K562 (cell line): ENCODE data around the gene ARMC12. TPM values are rescaled to one million over a fixed set of nuclear protein-coding genes. Genes with fewer than 3 reads are reported as not detected.

Experiments used
- BRD4 ChIP-seq: fragments of 200-600 bp; sonication (generic); IDR thresholded peaks from 2 replicates; pipeline ENCODE4 v1.6.1; 2017; ENCODE audit warnings: inconsistent platforms
- CAMTA2 ChIP-seq: fragments of 250-450 bp; sonication (Bioruptor Pico); conservative IDR thresholded peaks from 2 replicates; pipeline ENCODE4 v1.5.1; 2022
- CXXC5 ChIP-seq: fragments of 250-450 bp; sonication (Bioruptor Pico); IDR thresholded peaks from 2 replicates; pipeline ENCODE4 v1.8.0; 2022; ENCODE audit warnings: inconsistent platforms, mild to moderate bottlenecking, moderate library complexity
- ETV6 ChIP-seq, 3 experiments: fragments of 150-350 bp in 1 of 3; sonication (generic) in 1 of 3; formaldehyde crosslinking in 1 of 3; IDR thresholded peaks; 2 replicates each; pipeline versions ENCODE4 v1.6.1 to v1.8.0; 2014 to 2022; ENCODE audit warnings: borderline replicate concordance in 2 of 3, low read depth in 2 of 3, antibody characterized with exemption in 1 of 3, low read length in 1 of 3, mild to moderate bottlenecking in 1 of 3, missing genetic modification reagents in 1 of 3
- FOS ChIP-seq: IDR thresholded peaks from 3 replicates; pipeline ENCODE4 v1.6.1; 2011; ENCODE audit not compliant: insufficient read length; ENCODE audit errors: extremely low read depth
- GABPB1 ChIP-seq: sonication (generic); formaldehyde crosslinking; IDR thresholded peaks from 2 replicates; pipeline ENCODE4 v1.8.0; 2022; ENCODE audit warnings: mild to moderate bottlenecking, missing genetic modification reagents
- MBD2 ChIP-seq: sonication (generic); IDR thresholded peaks from 2 replicates; pipeline ENCODE4 v1.6.1; 2016; ENCODE audit warnings: low read depth, borderline replicate concordance
- POLR2AphosphoS2 ChIP-seq: IDR thresholded peaks from 2 replicates; pipeline ENCODE4 v1.6.1; 2012; ENCODE audit warnings: low read length, improper control_type of control experiment
- SPI1 ChIP-seq: IDR thresholded peaks from 2 replicates; pipeline ENCODE4 v1.6.1; 2011; ENCODE audit warnings: low read depth, low read length, control low read depth, borderline replicate concordance
- SRF ChIP-seq, 2 experiments: fragments of 250-450, 450-650 bp in 1 of 2; sonication (Bioruptor Pico) in 1 of 2; sonication (generic) in 1 of 2; formaldehyde crosslinking; IDR thresholded peaks; 2 replicates each; pipeline versions ENCODE4 v1.5.0 to v1.5.1; 2020 to 2022; ENCODE audit warnings: mild to moderate bottlenecking in 1 of 2, missing genetic modification reagents in 1 of 2
- TEAD1 ChIP-seq, 2 experiments: fragments of 450-650 bp in 1 of 2; sonication (generic) in 1 of 2; formaldehyde crosslinking; IDR thresholded peaks; 2 replicates each; pipeline versions ENCODE4 v1.4.0 to v1.8.0; 2020 to 2022; ENCODE audit warnings: mild to moderate bottlenecking in 2 of 2, missing genetic modification reagents in 1 of 2
- ZNF23 ChIP-seq: fragments of 250-450 bp; sonication (Bioruptor Pico); IDR thresholded peaks from 2 replicates; pipeline ENCODE4 v1.4.0; 2020; ENCODE audit warnings: mild to moderate bottlenecking
- ZNF282 ChIP-seq: sonication (generic); formaldehyde crosslinking; IDR thresholded peaks from 2 replicates; pipeline ENCODE4 v1.8.1; 2023; ENCODE audit warnings: missing genetic modification reagents
- ZNF695 ChIP-seq: fragments of 450-650 bp; formaldehyde crosslinking; IDR thresholded peaks from 2 replicates; pipeline ENCODE4 v1.4.0; 2020; ENCODE audit warnings: mild to moderate bottlenecking, moderate library complexity
- polyA plus RNA-seq, 8 experiments: library from polyadenylated mRNA; depleted of rRNA in 4 of 8; stranded (reverse) in 5 of 8; unstranded in 3 of 8; fragments of >200 nt; fragmentation: Nextera tagmentation in 2 of 8; fragmentation: Illumina TruSeq in 1 of 8; extraction: Ambion mirVana in 2 of 8; extraction: Trizol in 1 of 8; gene quantifications; 2 replicates each; pipeline versions ENCODE4 v1.2.1 to v1.2.3, GENCODE V29; 2011 to 2014; ENCODE audit warnings: inconsistent platforms in 1 of 8, missing spikeins in 1 of 8
- total RNA-seq, 7 experiments: library from RNA; depleted of rRNA in 6 of 7; stranded (reverse); fragments of >200 nt in 6 of 7; fragmentation: Illumina TruSeq in 2 of 7; extraction: Trizol in 2 of 7; gene quantifications; 2 replicates each; pipeline versions ENCODE4 v1.2.1 to v1.2.3, GENCODE V29; 2011 to 2021; ENCODE audit warnings: low replicate concordance in 1 of 7
- TF ChIP-seq, protein P1 (sequence below): IDR thresholded peaks from 3 replicates; pipeline ENCODE4 v1.6.1; 2011; ENCODE audit warnings: borderline replicate concordance, mild to moderate bottlenecking; ENCODE audit not compliant: insufficient read length, insufficient read depth
- TF ChIP-seq, protein P2 (sequence below): fragments of 250-450 bp; sonication (Bioruptor Pico); IDR thresholded peaks from 2 replicates; pipeline ENCODE4 v1.8.0; 2022; ENCODE audit warnings: inconsistent platforms
- TF ChIP-seq, protein P3 (sequence below): fragments of 450-650 bp; formaldehyde crosslinking; conservative IDR thresholded peaks from 2 replicates; pipeline ENCODE4 v1.4.0; 2022; ENCODE audit warnings: mild to moderate bottlenecking, missing genetic modification characterization
- TF ChIP-seq, protein P4 (sequence below), 2 experiments: fragments of 450-650 bp; IDR thresholded peaks; 2 replicates each; pipeline ENCODE4 v1.6.1; 2016
- TF ChIP-seq, protein P5 (sequence below): sonication (generic); formaldehyde crosslinking; IDR thresholded peaks from 2 replicates; pipeline ENCODE4 v1.9.0; 2022; ENCODE audit warnings: mild to moderate bottlenecking, missing genetic modification reagents
- TF ChIP-seq, protein P6 (sequence below): fragments of 250-450 bp; sonication (Bioruptor Pico); IDR thresholded peaks from 2 replicates; pipeline ENCODE4 v1.9.0; 2021; ENCODE audit warnings: mild to moderate bottlenecking, inconsistent platforms

Gene ARMC12
- total and polyA plus RNA-seq, 9 of the 15 experiments (the other 6 are each of a cell fraction or from before 2014, with no cell fraction given): 0.09 to 0.58 (median 0.31) TPM; not detected in 3

DNA sequence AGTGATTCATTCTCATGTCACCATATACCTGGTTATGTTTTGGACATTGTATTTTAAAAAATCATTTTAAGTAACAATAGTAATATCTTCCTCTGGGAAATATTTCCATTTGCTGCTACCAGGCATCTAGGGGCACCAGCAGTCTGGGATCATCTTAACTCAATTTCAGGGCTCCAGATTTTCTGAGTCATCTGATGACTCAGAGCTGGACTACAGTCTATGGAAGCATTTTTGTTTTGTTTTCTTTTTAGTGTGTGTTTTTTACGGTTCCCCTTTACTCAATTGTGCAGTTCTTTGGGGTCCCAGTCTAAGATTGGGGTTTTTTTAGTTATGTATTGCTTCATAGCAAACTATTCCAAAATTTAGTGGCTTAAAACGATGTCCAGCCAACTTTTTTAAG lies 42.4 kb upstream of the ARMC12 start (continued):
- TF ChIP-seq, protein P1, sequence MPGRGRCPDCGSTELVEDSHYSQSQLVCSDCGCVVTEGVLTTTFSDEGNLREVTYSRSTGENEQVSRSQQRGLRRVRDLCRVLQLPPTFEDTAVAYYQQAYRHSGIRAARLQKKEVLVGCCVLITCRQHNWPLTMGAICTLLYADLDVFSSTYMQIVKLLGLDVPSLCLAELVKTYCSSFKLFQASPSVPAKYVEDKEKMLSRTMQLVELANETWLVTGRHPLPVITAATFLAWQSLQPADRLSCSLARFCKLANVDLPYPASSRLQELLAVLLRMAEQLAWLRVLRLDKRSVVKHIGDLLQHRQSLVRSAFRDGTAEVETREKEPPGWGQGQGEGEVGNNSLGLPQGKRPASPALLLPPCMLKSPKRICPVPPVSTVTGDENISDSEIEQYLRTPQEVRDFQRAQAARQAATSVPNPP: no peak
- TF ChIP-seq, protein P2, sequence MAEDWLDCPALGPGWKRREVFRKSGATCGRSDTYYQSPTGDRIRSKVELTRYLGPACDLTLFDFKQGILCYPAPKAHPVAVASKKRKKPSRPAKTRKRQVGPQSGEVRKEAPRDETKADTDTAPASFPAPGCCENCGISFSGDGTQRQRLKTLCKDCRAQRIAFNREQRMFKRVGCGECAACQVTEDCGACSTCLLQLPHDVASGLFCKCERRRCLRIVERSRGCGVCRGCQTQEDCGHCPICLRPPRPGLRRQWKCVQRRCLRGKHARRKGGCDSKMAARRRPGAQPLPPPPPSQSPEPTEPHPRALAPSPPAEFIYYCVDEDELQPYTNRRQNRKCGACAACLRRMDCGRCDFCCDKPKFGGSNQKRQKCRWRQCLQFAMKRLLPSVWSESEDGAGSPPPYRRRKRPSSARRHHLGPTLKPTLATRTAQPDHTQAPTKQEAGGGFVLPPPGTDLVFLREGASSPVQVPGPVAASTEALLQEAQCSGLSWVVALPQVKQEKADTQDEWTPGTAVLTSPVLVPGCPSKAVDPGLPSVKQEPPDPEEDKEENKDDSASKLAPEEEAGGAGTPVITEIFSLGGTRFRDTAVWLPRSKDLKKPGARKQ (CRISPR knock-in tag): no peak
- TF ChIP-seq BRD4: no peak
- TF ChIP-seq, protein P3, sequence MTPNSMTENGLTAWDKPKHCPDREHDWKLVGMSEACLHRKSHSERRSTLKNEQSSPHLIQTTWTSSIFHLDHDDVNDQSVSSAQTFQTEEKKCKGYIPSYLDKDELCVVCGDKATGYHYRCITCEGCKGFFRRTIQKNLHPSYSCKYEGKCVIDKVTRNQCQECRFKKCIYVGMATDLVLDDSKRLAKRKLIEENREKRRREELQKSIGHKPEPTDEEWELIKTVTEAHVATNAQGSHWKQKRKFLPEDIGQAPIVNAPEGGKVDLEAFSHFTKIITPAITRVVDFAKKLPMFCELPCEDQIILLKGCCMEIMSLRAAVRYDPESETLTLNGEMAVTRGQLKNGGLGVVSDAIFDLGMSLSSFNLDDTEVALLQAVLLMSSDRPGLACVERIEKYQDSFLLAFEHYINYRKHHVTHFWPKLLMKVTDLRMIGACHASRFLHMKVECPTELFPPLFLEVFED (CRISPR knock-in tag): no peak
- no peak for TF ChIP-seq ZNF695 (CRISPR knock-in tag)
- no peak for TF ChIP-seq TEAD1 (CRISPR knock-in tag; IDR thresholded peaks at IDR 0.05)
- no peak for TF ChIP-seq MBD2
- TF ChIP-seq CXXC5: no peak
- no peak for TF ChIP-seq GABPB1
- TF ChIP-seq, protein P4, sequence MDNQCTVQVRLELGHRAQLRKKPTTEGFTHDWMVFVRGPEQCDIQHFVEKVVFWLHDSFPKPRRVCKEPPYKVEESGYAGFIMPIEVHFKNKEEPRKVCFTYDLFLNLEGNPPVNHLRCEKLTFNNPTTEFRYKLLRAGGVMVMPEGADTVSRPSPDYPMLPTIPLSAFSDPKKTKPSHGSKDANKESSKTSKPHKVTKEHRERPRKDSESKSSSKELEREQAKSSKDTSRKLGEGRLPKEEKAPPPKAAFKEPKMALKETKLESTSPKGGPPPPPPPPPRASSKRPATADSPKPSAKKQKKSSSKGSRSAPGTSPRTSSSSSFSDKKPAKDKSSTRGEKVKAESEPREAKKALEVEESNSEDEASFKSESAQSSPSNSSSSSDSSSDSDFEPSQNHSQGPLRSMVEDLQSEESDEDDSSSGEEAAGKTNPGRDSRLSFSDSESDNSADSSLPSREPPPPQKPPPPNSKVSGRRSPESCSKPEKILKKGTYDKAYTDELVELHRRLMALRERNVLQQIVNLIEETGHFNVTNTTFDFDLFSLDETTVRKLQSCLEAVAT (IDR thresholded peaks at IDR 0.05): 0 out of 4 replicates have a peak, but pooled peaks of 1 of the 2 experiments have one; percentile 40
- peak; percentile 76 for TF ChIP-seq FOS
- TF ChIP-seq SRF (CRISPR knock-in tag; IDR thresholded peaks at IDR 0.05): no peak
- no peak for TF ChIP-seq CAMTA2 (CRISPR knock-in tag)
- no peak for TF ChIP-seq ZNF23 (CRISPR knock-in tag)
- TF ChIP-seq ZNF282 (CRISPR knock-in tag): no peak
- TF ChIP-seq POLR2AphosphoS2: no peak
- TF ChIP-seq ETV6 (IDR thresholded peaks at IDR 0.05; ENCODE audit: borderline replicate concordance in 1 of 2, low read depth in 2 of 2, low read length in 1 of 2): no peak
- no peak for TF ChIP-seq ETV6 (CRISPR knock-in tag; IDR thresholded peaks at IDR 0.05; ENCODE audit: borderline replicate concordance)
- TF ChIP-seq, protein P5, sequence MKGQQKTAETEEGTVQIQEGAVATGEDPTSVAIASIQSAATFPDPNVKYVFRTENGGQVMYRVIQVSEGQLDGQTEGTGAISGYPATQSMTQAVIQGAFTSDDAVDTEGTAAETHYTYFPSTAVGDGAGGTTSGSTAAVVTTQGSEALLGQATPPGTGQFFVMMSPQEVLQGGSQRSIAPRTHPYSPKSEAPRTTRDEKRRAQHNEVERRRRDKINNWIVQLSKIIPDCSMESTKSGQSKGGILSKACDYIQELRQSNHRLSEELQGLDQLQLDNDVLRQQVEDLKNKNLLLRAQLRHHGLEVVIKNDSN (CRISPR knock-in tag): no peak
- no peak for TF ChIP-seq SPI1
- TF ChIP-seq, protein P6, sequence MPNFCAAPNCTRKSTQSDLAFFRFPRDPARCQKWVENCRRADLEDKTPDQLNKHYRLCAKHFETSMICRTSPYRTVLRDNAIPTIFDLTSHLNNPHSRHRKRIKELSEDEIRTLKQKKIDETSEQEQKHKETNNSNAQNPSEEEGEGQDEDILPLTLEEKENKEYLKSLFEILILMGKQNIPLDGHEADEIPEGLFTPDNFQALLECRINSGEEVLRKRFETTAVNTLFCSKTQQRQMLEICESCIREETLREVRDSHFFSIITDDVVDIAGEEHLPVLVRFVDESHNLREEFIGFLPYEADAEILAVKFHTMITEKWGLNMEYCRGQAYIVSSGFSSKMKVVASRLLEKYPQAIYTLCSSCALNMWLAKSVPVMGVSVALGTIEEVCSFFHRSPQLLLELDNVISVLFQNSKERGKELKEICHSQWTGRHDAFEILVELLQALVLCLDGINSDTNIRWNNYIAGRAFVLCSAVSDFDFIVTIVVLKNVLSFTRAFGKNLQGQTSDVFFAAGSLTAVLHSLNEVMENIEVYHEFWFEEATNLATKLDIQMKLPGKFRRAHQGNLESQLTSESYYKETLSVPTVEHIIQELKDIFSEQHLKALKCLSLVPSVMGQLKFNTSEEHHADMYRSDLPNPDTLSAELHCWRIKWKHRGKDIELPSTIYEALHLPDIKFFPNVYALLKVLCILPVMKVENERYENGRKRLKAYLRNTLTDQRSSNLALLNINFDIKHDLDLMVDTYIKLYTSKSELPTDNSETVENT (CRISPR knock-in tag): no peak
